Stimulated activated CD8-positive, alpha-beta memory T cell treated with anti-CD3 and anti-CD28 coated beads, Interleukin-15, amount 100 ng/mL, for 24 hours (primary cell): ENCODE measurements around the gene MDGA2.

Source experiments
- DNase-seq: peaks from one replicate; pipeline ENCODE4 v3.0.0-alpha.2; 2020; ENCODE audit warnings: low read depth

The MDGA2 gene

DNA sequence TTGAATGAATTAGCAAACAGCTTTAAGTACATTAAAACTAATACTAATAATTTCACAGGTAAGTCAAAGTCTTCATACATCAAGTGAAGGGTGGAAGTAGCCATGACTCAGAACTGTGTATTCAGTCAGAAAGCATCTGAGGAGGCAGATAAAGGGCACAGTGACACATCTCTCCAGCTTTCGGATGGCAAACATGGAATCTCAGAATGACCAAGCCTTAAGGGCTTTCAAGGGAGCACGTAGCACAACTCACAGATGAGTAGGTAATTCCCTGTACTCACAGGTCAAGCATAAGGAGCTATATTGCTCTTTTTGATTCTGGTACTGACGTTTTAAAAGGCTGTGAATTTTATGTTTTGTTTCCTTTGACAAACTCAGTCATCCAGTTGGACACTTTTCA, 56.0 kb downstream of the MDGA2 start:
- DNase-seq: no peak

- DNase-seq: no peak
Measured at GRCh38 chr14:47606566-47606965, 68.8 kb downstream of the MDGA2 start.

GRCh38 chr14:47596860-47597259, 78.5 kb downstream of the MDGA2 start:
- no peak for DNase-seq

GRCh38 chr14:47596232-47596631, 79.2 kb downstream of the MDGA2 start:
- no peak for DNase-seq

DNA sequence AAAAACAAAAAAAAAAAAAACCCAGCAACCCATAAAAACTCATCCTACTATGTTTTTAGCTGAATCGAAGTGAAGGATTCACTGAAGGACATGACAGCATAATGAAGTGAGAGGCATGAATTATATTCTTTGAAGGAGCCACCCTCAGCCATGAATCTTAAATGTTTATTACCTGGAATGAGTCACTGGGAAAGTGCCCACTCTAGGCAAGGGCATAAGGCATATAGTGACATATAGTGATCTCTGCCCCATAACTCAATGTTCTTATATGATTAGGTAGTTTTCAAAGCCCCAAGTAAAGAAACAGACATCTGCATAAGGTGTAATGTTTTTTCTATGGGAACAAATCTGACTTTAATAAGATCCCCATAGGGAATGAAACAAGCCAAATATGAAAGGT, 79.9 kb downstream of the MDGA2 start:
- DNase-seq: no peak

GRCh38 chr14:47590767-47591495, 84.5 kb downstream of the MDGA2 start:
- no peak for DNase-seq

- no peak for DNase-seq
Measured at GRCh38 chr14:47585447-47585846, 90.0 kb downstream of the MDGA2 start.

DNA sequence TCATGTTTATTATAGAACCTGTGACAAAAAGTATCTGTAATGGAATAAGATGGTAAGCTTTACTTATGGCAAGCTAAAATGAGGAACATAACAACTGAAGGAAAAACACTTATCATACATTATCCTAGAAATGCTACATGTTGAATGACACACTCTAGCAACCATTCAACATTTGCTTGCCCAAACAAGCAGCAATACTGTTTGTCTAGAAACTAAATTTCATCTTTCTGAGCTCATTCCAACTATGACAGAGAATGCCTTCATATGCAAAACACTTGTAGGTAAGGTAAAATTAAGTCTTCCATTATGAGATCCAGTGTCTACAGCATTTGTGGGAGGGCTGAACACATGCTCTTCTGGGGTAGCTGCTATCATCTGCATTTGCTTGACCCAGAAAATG, 108.1 kb downstream of the MDGA2 start:
- no peak for DNase-seq

GRCh38 chr14:47557894-47558293, 117.5 kb downstream of the MDGA2 start:
- no peak for DNase-seq

- DNase-seq: no peak
Measured at GRCh38 chr14:47555333-47555732, 120.1 kb downstream of the MDGA2 start.

DNA sequence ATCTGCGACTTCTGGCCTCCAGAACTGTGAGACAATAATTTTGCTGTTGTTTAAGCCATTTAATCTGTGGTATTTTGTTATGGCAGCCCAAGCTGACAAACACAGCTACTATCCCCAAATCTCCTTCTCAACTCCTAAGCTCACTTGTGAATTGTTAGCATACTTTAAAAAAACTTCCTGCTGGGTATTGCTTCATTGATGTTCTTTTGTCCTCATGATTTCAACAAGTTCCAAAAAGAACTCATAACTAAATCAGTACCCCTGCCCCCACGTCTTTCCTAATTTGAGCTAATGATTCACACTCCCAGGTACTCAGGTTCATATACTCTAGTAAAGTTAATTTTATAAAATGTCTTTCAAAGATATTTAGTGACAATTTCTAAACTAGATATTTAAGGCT, 125.5 kb downstream of the MDGA2 start:
- DNase-seq: no peak

GRCh38 chr14:47543459-47543858, 131.9 kb downstream of the MDGA2 start:
- DNase-seq: no peak

- DNase-seq: no peak
Measured at GRCh38 chr14:47541662-47542061, 133.7 kb downstream of the MDGA2 start.

GRCh38 chr14:47539031-47539461, 136.4 kb downstream of the MDGA2 start:
- no peak for DNase-seq

DNA sequence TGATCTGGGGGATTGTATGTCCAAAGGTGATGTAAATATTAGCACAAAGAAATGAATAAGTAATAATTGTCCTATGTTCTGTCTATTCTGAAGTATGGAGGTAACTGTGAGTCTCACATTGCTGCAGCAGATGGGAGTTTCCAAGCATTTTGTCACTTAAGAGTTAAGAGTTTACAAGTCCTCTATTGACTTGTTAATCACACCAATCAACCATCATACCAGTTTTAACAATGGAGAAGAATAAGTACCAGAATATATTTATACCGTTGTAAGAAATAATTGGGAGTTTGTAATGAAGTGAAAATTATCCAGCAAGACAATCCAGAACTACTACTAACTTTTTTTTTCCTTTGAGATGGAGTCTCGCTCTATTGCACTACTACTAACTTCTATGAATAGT, 139.1 kb downstream of the MDGA2 start:
- DNase-seq: no peak

- no peak for DNase-seq
Measured at GRCh38 chr14:47526591-47527244, 148.7 kb downstream of the MDGA2 start.

DNA sequence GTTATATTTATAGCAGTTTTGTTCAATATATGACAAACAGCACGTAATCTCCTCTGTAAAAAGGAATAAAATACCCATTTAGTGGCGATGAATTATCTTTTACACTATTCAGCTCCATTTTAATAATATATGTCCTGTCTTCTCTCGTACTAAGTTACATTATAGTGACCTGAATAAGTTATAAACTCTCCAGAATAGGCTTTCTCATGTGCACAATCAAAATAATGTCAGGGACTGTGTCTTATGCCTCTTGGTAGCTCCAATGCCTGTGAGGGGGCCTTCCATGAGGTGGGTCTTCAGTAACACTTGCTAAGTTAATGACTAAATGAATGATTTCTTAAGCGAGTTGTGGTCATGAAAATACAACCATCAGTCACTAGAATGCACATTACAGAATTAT, 150.9 kb downstream of the MDGA2 start:
- DNase-seq: no peak

- no peak for DNase-seq
Measured at GRCh38 chr14:47520382-47520781, 155.0 kb downstream of the MDGA2 start.

DNA sequence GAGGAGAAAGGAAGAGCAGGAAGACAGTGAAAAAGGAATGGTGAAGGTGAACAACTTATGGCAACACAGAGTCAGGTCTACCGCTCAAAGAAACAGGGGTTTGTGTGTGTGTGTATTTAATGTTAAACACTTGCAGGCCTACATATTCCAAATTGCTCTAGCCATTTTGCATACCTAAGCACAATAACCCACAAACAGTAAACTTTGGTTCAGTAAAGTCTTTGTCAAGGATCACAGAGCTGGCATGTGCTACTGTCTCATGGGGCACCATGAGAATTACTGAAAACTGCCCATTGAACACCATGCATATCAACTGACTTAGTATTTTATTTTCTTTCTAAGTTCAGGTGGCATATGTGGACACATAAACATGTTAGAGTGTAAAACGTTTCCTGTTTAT, 163.6 kb downstream of the MDGA2 start:
- no peak for DNase-seq

GRCh38 chr14:47509957-47510356, 165.4 kb downstream of the MDGA2 start:
- DNase-seq: no peak

GRCh38 chr14:47507861-47508260, 167.5 kb downstream of the MDGA2 start:
- DNase-seq: no peak

- no peak for DNase-seq
Measured at GRCh38 chr14:47500369-47500768, 175.0 kb downstream of the MDGA2 start.

DNA sequence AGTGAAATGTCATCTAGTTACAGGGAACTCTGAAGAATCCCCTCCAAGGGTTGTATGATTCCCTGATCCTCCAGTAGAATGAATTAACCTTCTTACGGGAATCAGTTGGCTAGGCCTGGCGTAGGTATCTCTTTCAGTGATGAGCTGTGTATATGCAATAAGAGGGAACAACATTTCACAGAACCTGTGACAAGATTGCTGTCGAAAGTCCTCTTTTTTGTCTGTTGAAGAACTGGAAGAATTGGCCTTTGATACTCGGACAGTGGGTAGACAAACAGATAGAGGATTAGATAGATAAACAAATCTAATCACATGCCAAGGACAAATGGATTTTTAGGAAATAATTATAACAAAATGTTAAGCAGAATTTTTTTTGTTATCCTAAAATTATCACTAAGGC, 184.6 kb downstream of the MDGA2 start:
- no peak for DNase-seq

DNA sequence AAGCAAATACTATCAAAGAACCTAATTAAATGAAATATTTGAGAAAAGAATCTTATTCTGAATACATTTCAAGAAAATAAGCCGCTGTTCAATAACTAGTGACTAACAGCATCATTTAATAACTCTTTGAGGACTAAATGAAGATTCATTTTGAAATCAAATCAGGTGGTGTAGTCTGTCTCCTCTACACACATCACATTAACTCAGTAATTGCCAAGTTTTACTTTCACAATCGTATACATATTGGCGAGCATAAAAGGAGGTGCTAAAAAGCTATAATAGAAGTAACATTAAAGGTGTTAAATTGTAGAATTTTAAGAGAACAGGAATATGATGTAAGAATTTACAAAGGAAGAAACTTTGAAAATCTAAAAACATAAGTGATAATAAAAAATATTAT, 185.1 kb downstream of the MDGA2 start:
- no peak for DNase-seq
